OCI-LY1 (cell line): ENCODE results near the gene BACE2.

Experiments used
- H2AFZ ChIP-seq: fragments of 200-600 bp; sonication (generic), shearing (Covaris generic); 2 replicates; pipeline ENCODE4 v1.6.0; 2014; ENCODE audit warnings: antibody characterized with exemption, mild to moderate bottlenecking, low read length
- H3F3A ChIP-seq: fragments of 200-600 bp; sonication (generic), shearing (Covaris generic); 2 replicates; pipeline ENCODE4 v1.6.0; 2014; ENCODE audit warnings: mild to moderate bottlenecking, antibody characterized with exemption, low read length, moderate library complexity; ENCODE audit not compliant: insufficient read depth
- H3K27ac ChIP-seq: fragments of 200-600 bp; sonication (generic); 2 replicates; pipeline ENCODE4 v1.5.1; 2014; ENCODE audit warnings: low read length, mixed run types, mild to moderate bottlenecking, low read depth; ENCODE audit not compliant: poor library complexity, severe bottlenecking
- H3K27me3 ChIP-seq: fragments of 200-600 bp; sonication (generic); 2 replicates; pipeline ENCODE4 v1.6.0; 2014; ENCODE audit warnings: antibody characterized with exemption, mild to moderate bottlenecking, low read length, moderate library complexity; ENCODE audit not compliant: insufficient read depth
- H3K36me3 ChIP-seq: fragments of 200-600 bp; sonication (generic); 2 replicates; pipeline ENCODE4 v1.6.1; 2014; ENCODE audit warnings: mild to moderate bottlenecking, antibody characterized with exemption, low read length, moderate library complexity, mixed read lengths; ENCODE audit not compliant: insufficient read depth
- H3K4me1 ChIP-seq: fragments of 200-600 bp; sonication (generic); 2 replicates; pipeline ENCODE4 v1.5.1; 2014; ENCODE audit warnings: mild to moderate bottlenecking, low read length, moderate library complexity; ENCODE audit not compliant: insufficient read depth, severe bottlenecking
- H3K4me2 ChIP-seq: fragments of 200-600 bp; sonication (generic), shearing (Covaris generic); 2 replicates; pipeline ENCODE4 v1.6.1; 2014; ENCODE audit warnings: low read length
- H3K4me3 ChIP-seq: fragments of 200-600 bp; sonication (generic); 2 replicates; pipeline ENCODE4 v1.5.1; 2014; ENCODE audit warnings: low read length, low read depth, mild to moderate bottlenecking, mixed read lengths; ENCODE audit not compliant: poor library complexity, severe bottlenecking
- H3K79me2 ChIP-seq: fragments of 200-600 bp; shearing (Covaris generic); 2 replicates; pipeline ENCODE4 v1.6.1; 2016; ENCODE audit warnings: mixed run types, low read length, mixed read lengths; ENCODE audit not compliant: insufficient read depth
- H3K9ac ChIP-seq: fragments of 200-600 bp; sonication (generic), shearing (Covaris generic); 2 replicates; pipeline ENCODE4 v1.6.1; 2014; ENCODE audit warnings: mild to moderate bottlenecking, low read length, mixed read lengths
- H3K9me2 ChIP-seq: fragments of 200-600 bp; sonication (generic), shearing (Covaris generic); 2 replicates; pipeline ENCODE4 v1.6.1; 2014; ENCODE audit warnings: low read depth, mild to moderate bottlenecking, low read length, mixed read lengths
- H3K9me3 ChIP-seq: fragments of 200-600 bp; shearing (Covaris generic); 2 replicates; pipeline ENCODE4 v1.6.1; 2014; ENCODE audit warnings: low read length, mixed read lengths
- H4K20me1 ChIP-seq: fragments of 200-600 bp; sonication (generic), shearing (Covaris generic); 2 replicates; pipeline ENCODE4 v1.6.0; 2016; ENCODE audit warnings: mild to moderate bottlenecking, low read length; ENCODE audit not compliant: insufficient read depth
- CTCF ChIP-seq: fragments of 200-600 bp; sonication (generic), shearing (Covaris generic); IDR thresholded peaks from 2 replicates; pipeline ENCODE4 v1.5.1; 2017; ENCODE audit warnings: mild to moderate bottlenecking, antibody characterized with exemption, low read length, moderate library complexity, mixed read lengths
- EZH2 ChIP-seq: fragments of 200-600 bp; sonication (generic), shearing (Covaris generic); IDR thresholded peaks from 2 replicates; pipeline ENCODE4 v1.8.0; 2017; ENCODE audit warnings: borderline replicate concordance, mixed run types, mild to moderate bottlenecking, antibody characterized with exemption, low read length, moderate library complexity, mixed read lengths

The BACE2 gene

GRCh38 chr21:41267346-41267745, 99.4 kb downstream of the BACE2 start:
- Histone ChIP-seq H3K36me3 (no peaks in the 10 kb centered on the region; the same call in 1 of the 2 replicates), H3K27ac (no peak overlapping the region), H3K9me3 (no peaks in the 10 kb centered on the region), H2AFZ (no peak overlapping the region), H3F3A (no peaks in the 10 kb centered on the region), H3K9ac (no peak overlapping the region), H4K20me1 (no peaks in the 10 kb centered on the region), H3K4me3 (no peak overlapping the region), H3K9me2 (no peaks in the 10 kb centered on the region), H3K27me3 (no peaks in the 10 kb centered on the region; the same call in 1 of the 2 replicates), H3K79me2 (no peaks in the 10 kb centered on the region), H3K4me1 (no peaks in the 10 kb centered on the region), H3K4me2 (no peak overlapping the region)
- TF ChIP-seq EZH2 (no peak), CTCF (no peak)

- Histone ChIP-seq H3K4me2 (no peak overlapping the region), H3K27ac (no peak overlapping the region), H3K9me2 (no peaks in the 10 kb centered on the region), H3K4me3 (no peak overlapping the region), H3F3A (no peaks in the 10 kb centered on the region), H3K27me3 (no peaks in the 10 kb centered on the region; the same call in 1 of the 2 replicates), H2AFZ (no peak overlapping the region), H4K20me1 (no peaks in the 10 kb centered on the region), H3K9ac (no peak overlapping the region), H3K4me1 (no peaks in the 10 kb centered on the region), H3K79me2 (no peaks in the 10 kb centered on the region), H3K9me3 (no peaks in the 10 kb centered on the region), H3K36me3 (no peaks in the 10 kb centered on the region; the same call in 1 of the 2 replicates)
- TF ChIP-seq CTCF (no peak), EZH2 (no peak)
Measured at GRCh38 chr21:41269535-41269934, 101.6 kb downstream of the BACE2 start.

DNA sequence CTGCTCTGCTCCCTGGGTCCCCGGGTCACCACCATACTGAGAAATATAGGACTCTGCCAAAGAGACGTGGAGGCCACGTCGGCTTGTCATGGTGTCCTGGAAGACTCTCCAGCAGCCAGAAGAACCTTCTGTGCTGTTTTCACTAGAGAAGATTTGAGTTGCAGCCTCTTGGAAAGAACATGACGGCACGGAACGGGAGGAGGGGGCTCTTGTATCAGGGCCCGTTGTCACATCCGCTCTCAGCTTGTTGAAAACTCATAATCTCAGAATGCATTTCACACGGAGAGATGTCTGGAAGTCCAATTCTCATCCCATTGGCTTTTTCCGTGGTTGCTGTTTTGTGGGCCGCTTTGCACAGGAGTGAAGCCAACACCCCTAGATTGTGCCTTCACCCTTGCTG, 109.2 kb downstream of the BACE2 start:
- H3F3A ChIP-seq, result no peaks in the 10 kb centered on the region
- no peak overlapping the region for H3K9ac ChIP-seq
- no peaks in the 10 kb centered on the region for H3K79me2 ChIP-seq
- H3K4me2 ChIP-seq, result no peak overlapping the region
- H3K4me1 ChIP-seq, result no peaks in the 10 kb centered on the region
- H3K27me3 ChIP-seq, result peaks cover 9% of the 10 kb centered on the region; the same call in 1 of the 2 replicates
- H3K9me3 ChIP-seq, result no peaks in the 10 kb centered on the region
- no peak overlapping the region for H3K4me3 ChIP-seq
- H2AFZ ChIP-seq, result no peak overlapping the region
- no peak overlapping the region for H3K27ac ChIP-seq
- no peaks in the 10 kb centered on the region; the same call in 1 of the 2 replicates for H3K36me3 ChIP-seq
- no peak for TF ChIP-seq CTCF
- H3K9me2 ChIP-seq, result no peaks in the 10 kb centered on the region
- H4K20me1 ChIP-seq, result no peaks in the 10 kb centered on the region
